Cardiac muscle cell (in vitro differentiated cells and primary cell): ENCODE results near the gene STON1. TPM values are rescaled to one million over a fixed set of nuclear protein-coding genes. Genes with fewer than 3 reads are reported as not detected.

Experiments used
- DNase-seq, 2 donors: peaks; one replicate each; pipeline versions ENCODE4 v3.0.0 to v3.0.0-alpha.2; 2010 to 2017; ENCODE audit warnings: low read depth in 1 of 2, low spot score in 1 of 2
- H3K27ac ChIP-seq: fragments of 200-600 bp; sonication (generic); 2 replicates; pipeline ENCODE4 v1.5.1; 2016
- H3K27me3 ChIP-seq: fragments of 200-600 bp; sonication (generic); 2 replicates; pipeline ENCODE4 v1.6.0; 2016; ENCODE audit warnings: control low read depth
- H3K36me3 ChIP-seq: fragments of 200-600 bp; sonication (generic); 2 replicates; pipeline ENCODE4 v1.5.1; 2016; ENCODE audit warnings: control low read depth
- H3K4me1 ChIP-seq: fragments of 200-600 bp; sonication (generic); 2 replicates; pipeline ENCODE4 v1.8.1; 2017; ENCODE audit warnings: low read depth, mild to moderate bottlenecking, mixed run types
- H3K4me3 ChIP-seq: fragments of 200-600 bp; sonication (generic); 2 replicates; pipeline ENCODE4 v1.5.1; 2016; ENCODE audit warnings: mild to moderate bottlenecking
- H3K9me3 ChIP-seq: fragments of 200-600 bp; sonication (generic); 2 replicates; pipeline ENCODE4 v1.5.1; 2017; ENCODE audit warnings: low read depth, mild to moderate bottlenecking, control low read depth
- CTCF ChIP-seq: IDR thresholded peaks from 2 replicates; pipeline ENCODE4 v1.5.1; 2012; ENCODE audit warnings: low read depth, mild to moderate bottlenecking, low read length
- polyA plus RNA-seq: library from polyadenylated mRNA; unstranded; fragments of >200 nt; fragmentation: Nextera tagmentation; extraction: Ambion mirVana; gene quantifications from 2 replicates; pipeline ENCODE4 v1.2.1, GENCODE V29; 2016
- total RNA-seq: library from RNA; depleted of rRNA; stranded (reverse); fragments of >200 nt; gene quantifications from 2 replicates; pipeline ENCODE4 v1.2.3, GENCODE V29; 2016

Gene STON1
- total and polyA plus RNA-seq, 2 experiments from 2014 or later = 4.9 to 9.5 TPM

GRCh38 chr2:48572816-48573215 is 42.9 kb downstream of the STON1 start:
- H3K9me3 ChIP-seq = no peaks in the 10 kb centered on the region
- H3K27ac ChIP-seq = peak overlapping the region; percentile 14
- peak in 1 of 2 donors; percentile 58 for DNase-seq
- no peaks in the 10 kb centered on the region for H3K27me3 ChIP-seq
- no peak overlapping the region for H3K4me3 ChIP-seq
- no peaks in the 10 kb centered on the region for H3K36me3 ChIP-seq
- no peak for TF ChIP-seq CTCF
- peaks cover 8% of the 10 kb centered on the region for H3K4me1 ChIP-seq

- DNase-seq = no peak
- Histone ChIP-seq H3K4me1 (peaks cover 8% of the 10 kb centered on the region), H3K4me3 (no peak overlapping the region), H3K27me3 (no peaks in the 10 kb centered on the region), H3K36me3 (no peaks in the 10 kb centered on the region), H3K9me3 (no peaks in the 10 kb centered on the region), H3K27ac (no peak overlapping the region)
- TF ChIP-seq CTCF = no peak
These were observed 44.7 kb downstream of the STON1 start for GRCh38 chr2:48574353-48575287.

- no peak overlapping the region for H3K27ac ChIP-seq
- no peaks in the 10 kb centered on the region for H3K36me3 ChIP-seq
- H3K27me3 ChIP-seq = no peaks in the 10 kb centered on the region
- no peak for DNase-seq
- TF ChIP-seq CTCF = no peak
- no peaks in the 10 kb centered on the region for H3K4me1 ChIP-seq
- H3K9me3 ChIP-seq = no peaks in the 10 kb centered on the region
- no peak overlapping the region for H3K4me3 ChIP-seq
These were observed 48.4 kb downstream of the STON1 start for GRCh38 chr2:48578313-48578712.

GRCh38 chr2:48583961-48584360 is 54.0 kb downstream of the STON1 start:
- DNase-seq = no peak
- H3K27ac ChIP-seq = no peak overlapping the region
- no peaks in the 10 kb centered on the region for H3K36me3 ChIP-seq
- TF ChIP-seq CTCF = no peak
- H3K4me1 ChIP-seq = no peaks in the 10 kb centered on the region
- H3K27me3 ChIP-seq = no peaks in the 10 kb centered on the region
- no peaks in the 10 kb centered on the region for H3K9me3 ChIP-seq
- H3K4me3 ChIP-seq = no peak overlapping the region

- Histone ChIP-seq H3K4me1 (no peaks in the 10 kb centered on the region), H3K27me3 (no peaks in the 10 kb centered on the region), H3K9me3 (no peaks in the 10 kb centered on the region), H3K4me3 (no peak overlapping the region), H3K27ac (no peak overlapping the region), H3K36me3 (no peaks in the 10 kb centered on the region)
- DNase-seq = no peak
- TF ChIP-seq CTCF = no peak
These were observed 54.6 kb downstream of the STON1 start for GRCh38 chr2:48584551-48584950.
